Measurements from ENCODE around the gene CBX4.

The CBX4 gene

DNA sequence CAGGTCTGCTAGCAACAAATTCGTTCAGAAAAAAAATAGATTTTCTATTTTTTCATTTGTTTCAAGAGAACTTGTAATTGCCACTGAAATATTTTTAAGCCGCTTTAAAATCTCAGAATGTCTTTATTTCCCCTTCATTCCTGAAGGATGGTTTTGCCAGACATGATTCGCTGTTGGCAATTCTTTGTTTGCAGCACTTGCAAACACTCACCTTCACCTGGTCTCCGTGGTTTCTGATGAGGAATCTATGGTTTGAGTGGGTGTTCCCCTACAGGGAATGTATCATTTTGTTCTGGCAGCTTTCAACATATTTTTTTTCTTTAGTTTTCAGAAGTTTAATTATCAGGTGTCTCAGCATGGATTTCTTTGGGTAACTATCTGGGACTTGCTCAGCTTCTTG, 36.3 kb upstream of the CBX4 start:
- no peak overlapping the region for H3K4me3 ChIP-seq (ENCODE audit: low read length)
- TF ChIP-seq, protein P1, sequence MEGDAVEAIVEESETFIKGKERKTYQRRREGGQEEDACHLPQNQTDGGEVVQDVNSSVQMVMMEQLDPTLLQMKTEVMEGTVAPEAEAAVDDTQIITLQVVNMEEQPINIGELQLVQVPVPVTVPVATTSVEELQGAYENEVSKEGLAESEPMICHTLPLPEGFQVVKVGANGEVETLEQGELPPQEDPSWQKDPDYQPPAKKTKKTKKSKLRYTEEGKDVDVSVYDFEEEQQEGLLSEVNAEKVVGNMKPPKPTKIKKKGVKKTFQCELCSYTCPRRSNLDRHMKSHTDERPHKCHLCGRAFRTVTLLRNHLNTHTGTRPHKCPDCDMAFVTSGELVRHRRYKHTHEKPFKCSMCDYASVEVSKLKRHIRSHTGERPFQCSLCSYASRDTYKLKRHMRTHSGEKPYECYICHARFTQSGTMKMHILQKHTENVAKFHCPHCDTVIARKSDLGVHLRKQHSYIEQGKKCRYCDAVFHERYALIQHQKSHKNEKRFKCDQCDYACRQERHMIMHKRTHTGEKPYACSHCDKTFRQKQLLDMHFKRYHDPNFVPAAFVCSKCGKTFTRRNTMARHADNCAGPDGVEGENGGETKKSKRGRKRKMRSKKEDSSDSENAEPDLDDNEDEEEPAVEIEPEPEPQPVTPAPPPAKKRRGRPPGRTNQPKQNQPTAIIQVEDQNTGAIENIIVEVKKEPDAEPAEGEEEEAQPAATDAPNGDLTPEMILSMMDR (conservative IDR thresholded peaks at IDR 0.05; ENCODE audit: low read length), result no peak
- DNase-seq (ENCODE audit: low read depth), result no peak

DNA sequence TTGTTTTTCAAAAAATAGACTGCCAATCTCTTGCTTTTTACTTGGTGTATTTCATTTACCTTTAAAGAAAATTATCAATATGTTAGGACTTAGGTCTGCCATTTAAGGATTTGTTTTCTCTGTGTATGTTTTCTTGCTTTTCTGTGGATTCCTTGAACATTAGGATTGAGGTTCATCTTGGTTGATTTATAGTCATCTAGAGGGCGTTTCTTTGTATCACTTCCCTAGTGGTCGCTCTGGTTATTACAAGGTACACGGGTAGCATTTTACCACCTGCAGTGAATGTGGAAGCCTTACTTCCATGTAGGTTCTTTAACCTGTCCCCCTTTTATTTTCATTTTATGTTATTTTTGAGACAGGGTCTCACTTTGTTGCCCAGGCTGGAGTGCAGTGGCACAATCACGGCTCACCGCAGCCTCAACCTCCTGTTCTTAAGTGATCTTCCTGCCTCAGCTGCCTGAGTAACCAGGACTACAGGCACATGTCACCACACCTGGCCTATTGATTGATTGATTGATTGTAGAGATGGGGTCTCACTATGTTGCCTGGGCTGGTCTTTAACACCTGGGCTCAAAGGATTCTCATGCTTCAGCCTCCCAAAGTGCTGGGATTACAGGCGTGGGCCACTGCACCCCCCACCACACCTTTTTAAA, 35.2 kb upstream of the CBX4 start:
- no peak overlapping the region for H3K4me3 ChIP-seq (ENCODE audit: low read length)
- TF ChIP-seq, protein P1 (conservative IDR thresholded peaks at IDR 0.05; ENCODE audit: low read length), result peak; percentile 42
- peak; percentile 5 for DNase-seq (ENCODE audit: low read depth)

DNA sequence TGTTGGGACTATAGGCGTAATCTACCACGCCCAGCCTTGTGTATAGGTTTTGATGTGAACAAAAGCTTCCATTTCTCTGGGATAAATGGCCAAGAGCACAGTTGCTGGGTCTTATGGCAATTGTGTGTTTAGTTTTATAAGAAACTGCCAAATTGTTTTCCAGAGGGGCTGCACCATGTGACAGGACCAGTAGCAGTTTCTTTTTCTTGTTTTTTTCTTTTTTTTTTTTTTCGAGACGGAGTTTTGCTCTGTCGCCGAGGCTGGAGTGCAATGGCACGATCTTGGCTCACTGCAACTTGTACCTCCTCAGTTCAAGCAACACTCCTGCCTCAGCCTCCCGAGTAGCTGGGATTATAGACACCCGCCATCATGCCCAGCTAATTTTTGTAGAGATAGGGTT, 34.3 kb upstream of the CBX4 start:
- TF ChIP-seq, protein P1 (conservative IDR thresholded peaks at IDR 0.05; ENCODE audit: low read length), result no peak

DNA sequence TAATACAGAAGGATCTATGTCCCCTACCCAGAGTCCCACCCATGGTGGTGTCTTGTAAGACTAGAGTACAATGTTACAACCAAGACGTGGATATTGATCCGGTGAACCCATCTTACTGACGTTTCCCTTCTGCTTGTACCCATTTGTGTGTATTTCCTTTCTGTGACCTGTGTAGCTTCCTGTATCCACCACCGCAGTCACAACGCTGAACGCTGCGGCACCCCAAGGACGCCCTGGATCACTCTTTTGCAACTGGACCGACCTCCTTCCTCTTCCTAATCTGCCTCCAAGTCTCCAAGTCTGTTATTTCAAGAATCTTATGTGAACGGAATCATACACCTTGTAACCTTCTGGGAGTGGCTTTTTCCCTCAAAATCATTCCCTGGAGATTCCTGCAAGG, 33.5 kb upstream of the CBX4 start:
- DNase-seq (ENCODE audit: low read depth), result no peak
- TF ChIP-seq, protein P1 (conservative IDR thresholded peaks at IDR 0.05; ENCODE audit: low read length), result no peak
- H3K4me3 ChIP-seq (ENCODE audit: low read length), result no peak overlapping the region

More for the DNA sequence above, 34.3 kb upstream of the CBX4 start:
- no peak overlapping the region for H3K4me3 ChIP-seq (ENCODE audit: low read length)
- DNase-seq (ENCODE audit: low read depth), result no peak

DNA sequence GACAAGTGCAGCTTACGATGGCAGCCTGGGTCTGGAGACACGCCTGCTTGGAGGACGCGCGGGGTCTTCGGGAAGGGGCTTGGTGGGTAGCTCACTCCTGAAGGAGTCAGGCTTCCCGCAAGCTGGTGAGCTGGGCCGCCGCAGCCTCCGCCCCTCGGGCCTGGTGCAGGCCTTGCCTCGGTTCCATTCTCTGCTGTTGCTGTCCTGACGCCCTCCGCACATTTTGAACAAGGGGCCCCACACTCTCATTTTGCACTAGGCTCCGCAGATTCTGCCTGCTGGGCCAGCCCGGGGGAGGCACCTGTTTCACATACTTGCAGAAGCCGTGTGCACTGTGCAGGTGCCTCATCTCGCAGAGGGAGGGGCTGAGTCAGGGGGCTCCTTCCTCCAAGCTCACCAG, 31.9 kb upstream of the CBX4 start:
- H3K4me3 ChIP-seq (ENCODE audit: low read length), result no peak overlapping the region
- DNase-seq (ENCODE audit: low read depth), result no peak
- TF ChIP-seq, protein P1 (conservative IDR thresholded peaks at IDR 0.05; ENCODE audit: low read length), result no peak

DNA sequence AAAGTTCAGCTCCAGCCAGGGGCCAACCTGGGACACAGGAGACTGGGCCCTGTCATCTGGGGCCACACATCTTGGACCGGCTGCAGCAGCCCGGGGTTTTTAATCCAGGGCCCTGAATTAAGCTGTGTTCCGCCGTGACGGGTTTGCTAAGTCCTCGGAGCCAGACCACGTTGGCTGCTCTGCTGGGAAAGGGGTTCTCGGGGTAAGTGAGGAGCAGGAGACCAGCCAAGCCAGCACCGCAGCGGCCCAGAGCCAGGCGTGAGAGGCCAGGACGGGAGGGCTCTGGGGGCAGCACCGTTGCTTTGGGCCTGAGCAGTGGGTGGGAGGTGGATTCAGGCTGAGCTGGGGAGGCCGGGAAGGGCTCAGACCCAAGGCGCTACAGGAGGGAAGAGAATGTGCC, 31.3 kb upstream of the CBX4 start:
- TF ChIP-seq, protein P1 (conservative IDR thresholded peaks at IDR 0.05; ENCODE audit: low read length), result no peak
- no peak overlapping the region for H3K4me3 ChIP-seq (ENCODE audit: low read length)
- DNase-seq (ENCODE audit: low read depth), result no peak

DNA sequence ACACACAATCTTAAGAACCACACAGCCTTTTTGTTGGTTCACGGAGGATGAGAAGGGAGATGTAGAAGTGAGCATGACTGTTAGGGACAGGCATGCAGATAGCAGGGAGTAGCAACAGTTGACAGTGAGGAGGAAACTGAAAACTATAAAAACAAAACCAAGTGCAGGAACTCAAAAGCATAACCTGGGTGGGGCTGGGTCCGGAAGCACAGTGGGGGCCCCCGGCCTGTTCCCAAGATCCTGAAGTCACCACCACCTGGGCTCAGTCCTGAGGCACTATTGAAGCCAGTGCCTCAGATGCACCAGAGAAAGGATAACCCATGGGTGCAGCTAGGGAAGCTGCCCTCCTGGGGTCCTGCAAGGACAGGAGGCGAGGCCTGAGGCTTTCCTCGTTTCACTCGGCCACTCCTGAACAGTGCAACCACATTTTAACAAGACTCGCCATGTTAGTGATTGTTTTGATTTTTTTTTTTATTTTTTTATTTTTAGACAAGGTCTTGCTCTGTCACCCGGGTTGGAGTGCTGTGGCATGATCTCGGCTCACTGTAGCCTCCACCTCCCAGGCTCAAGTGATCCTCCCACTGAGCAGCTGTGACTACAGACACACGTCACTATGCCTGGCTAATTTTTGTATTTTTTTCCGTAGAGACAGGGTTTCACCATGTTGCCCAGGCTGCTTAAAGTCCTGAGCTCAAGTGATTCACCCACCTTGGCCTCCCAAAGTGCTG, 27.7 kb upstream of the CBX4 start:
- no peak overlapping the region for H3K4me3 ChIP-seq (ENCODE audit: low read length)
- TF ChIP-seq, protein P1 (conservative IDR thresholded peaks at IDR 0.05; ENCODE audit: low read length), result no peak
- DNase-seq (ENCODE audit: low read depth), result no peak
